GM12801 (cell line): ENCODE results near the gene BTNL9.

Source experiments
- CTCF ChIP-seq: IDR thresholded peaks from one replicate; pipeline ENCODE4 v1.5.1; 2011; ENCODE audit warnings: control low read depth; ENCODE audit not compliant: insufficient read length; ENCODE audit errors: extremely low read depth

BTNL9 gene

GRCh38 chr5:181045316-181045715 lies 5.2 kb downstream of the BTNL9 start:
- no peak for TF ChIP-seq CTCF

GRCh38 chr5:181047288-181047687 lies 7.2 kb downstream of the BTNL9 start:
- no peak for TF ChIP-seq CTCF

GRCh38 chr5:181047921-181048320 lies 7.9 kb downstream of the BTNL9 start:
- TF ChIP-seq CTCF: no peak

DNA sequence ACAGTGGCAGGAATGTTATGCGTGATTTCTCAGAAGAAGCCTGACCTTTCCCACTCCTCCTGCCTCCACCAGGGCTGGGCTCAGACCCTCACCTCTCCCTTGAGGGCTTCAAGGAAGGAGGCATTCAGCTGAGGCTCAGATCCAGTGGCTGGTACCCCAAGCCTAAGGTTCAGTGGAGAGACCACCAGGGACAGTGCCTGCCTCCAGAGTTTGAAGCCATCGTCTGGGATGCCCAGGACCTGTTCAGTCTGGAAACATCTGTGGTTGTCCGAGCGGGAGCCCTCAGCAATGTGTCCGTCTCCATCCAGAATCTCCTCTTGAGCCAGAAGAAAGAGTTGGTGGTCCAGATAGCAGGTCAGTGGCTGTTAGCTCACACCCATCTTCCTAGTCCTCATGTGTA lies 9.9 kb downstream of the BTNL9 start:
- no peak for TF ChIP-seq CTCF

DNA sequence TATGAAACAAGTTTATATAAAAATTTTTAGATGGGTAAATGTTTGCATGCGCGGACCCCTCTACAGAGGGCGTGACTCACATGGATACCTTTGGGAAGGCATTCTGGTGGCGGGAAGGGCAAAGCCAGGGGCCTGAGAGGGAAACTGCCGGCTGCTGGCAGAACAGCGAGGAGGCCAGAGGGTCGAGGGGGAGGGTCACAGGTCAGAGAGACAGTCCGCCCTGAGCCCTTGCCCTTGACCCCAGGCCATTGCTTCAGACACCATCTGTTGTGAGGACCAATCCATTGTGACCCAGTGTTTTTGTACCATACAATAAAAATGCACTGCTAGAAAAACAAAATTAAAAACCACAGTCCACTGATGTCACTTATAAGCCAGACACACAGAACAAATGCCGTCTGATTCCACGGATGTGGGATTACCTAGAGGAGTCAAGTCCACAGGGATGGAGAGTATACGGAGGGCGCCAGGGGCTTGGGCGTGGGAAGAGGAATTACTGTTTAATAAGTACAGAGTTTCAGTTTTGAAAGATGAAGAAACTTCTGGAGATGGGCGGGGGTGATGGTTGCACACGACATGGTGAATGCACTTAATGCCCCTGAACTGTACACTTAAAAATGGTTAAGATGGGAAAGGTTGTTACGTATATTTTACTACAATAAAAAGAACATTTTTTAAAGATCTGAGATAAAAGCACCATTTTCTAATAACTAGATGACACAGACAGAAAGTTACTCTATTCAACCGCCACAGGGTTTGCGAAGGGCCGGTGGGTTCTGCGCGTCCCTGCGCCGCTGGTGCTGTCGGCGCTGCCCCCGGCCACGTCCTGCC lies 12.0 kb downstream of the BTNL9 start:
- no peak for TF ChIP-seq CTCF

DNA sequence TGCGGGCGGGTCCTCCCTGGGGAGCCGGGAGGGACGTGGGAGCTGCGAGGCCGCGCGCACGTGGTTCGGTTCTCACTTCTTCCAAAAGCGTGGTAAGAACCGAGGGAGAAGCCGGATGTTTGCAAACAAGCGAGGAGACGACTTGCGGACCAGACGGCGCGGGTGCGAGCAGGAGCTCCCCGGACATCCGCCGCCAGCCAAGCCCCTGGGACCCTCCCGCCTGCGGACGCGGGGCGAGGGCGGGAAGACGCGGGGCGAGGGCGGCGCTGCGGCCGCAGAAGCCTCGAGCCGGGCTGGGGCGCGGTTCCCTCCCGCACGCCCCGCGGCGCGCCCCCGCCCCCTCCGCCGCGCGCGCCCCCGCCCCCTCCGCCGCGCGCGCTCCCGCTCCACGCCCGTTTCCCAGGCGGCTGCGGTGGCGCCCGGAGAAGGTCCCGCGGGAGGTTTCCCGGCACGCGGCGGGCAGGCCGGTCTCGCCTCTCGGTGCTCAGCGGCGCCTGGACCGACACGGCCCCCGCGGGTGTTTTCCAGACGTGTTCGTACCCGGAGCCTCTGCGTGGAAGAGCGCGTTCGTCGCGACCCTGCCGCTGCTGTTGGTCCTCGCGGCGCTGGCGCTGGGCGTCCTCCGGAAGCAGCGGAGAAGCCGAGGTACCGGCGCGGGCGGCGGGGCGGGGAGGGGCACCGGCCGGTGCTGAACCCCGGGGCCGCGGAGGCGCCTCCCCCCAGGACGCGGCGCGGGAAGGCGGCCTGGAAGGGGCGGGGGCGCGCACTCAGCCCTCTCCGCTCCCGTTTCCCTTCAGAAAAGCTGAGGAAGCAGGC lies 12.8 kb downstream of the BTNL9 start:
- no peak for TF ChIP-seq CTCF

DNA sequence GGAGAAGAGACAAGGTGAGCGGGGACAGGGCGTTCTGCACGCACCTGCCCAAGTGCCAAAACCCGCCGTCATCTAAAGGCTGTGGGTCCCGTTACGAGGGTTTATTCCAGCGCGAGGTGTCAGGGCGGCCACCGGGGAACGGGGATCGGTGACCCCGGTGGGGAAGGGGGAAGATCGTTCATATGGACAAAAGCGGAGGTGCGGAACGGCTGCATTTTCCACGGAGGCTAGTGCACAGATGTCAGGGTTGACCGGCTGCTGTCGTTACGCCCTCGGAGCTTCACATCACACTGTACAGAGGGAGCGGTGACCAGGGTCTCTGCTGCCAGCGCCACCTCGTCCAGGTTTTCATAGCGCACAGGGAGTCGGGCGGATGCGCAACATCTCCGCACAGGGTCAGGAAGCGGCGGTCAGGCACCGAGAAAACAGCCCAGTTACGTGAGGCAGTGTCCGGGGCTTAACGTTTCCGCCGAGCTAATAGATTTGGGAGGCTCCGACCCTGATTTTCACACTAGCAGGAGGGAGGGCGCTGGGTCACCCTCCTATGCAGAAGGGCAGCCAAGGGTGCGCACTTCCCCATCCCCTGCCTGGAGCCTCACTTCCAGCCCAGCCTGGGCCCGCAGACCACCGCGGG lies 13.5 kb downstream of the BTNL9 start:
- TF ChIP-seq CTCF: no peak
